Measurements from ENCODE around the gene TRUB2.
A peak's percentile ranks its signal among the peaks of the same experiment; 100 is the strongest.
"Not testable (repeated sequence)": the region's sequence is repeated elsewhere in the genome, so short reads cannot be mapped to it uniquely, and the experiment has no call there.

TRUB2 gene

GRCh38 chr9:128297221-128297773, 24.9 kb downstream of the TRUB2 start:
- DNase-seq, result no peak

- no peak for DNase-seq
Measured at GRCh38 chr9:128296340-128297220, 25.7 kb downstream of the TRUB2 start.

- DNase-seq, result no peak
Measured at GRCh38 chr9:128294142-128294541, 28.1 kb downstream of the TRUB2 start.

GRCh38 chr9:128293091-128293490, 29.2 kb downstream of the TRUB2 start:
- DNase-seq, result no peak

- no peak for DNase-seq
Measured at GRCh38 chr9:128292009-128292408, 30.2 kb downstream of the TRUB2 start.

GRCh38 chr9:128288273-128289004, 33.8 kb downstream of the TRUB2 start:
- DNase-seq, result no peak

GRCh38 chr9:128286440-128286839, 35.8 kb downstream of the TRUB2 start:
- DNase-seq, result no peak

GRCh38 chr9:128285033-128285784, 37.0 kb downstream of the TRUB2 start:
- DNase-seq, result no peak

GRCh38 chr9:128282500-128282899, 39.7 kb downstream of the TRUB2 start:
- DNase-seq, result no peak

- DNase-seq, result no peak
Measured at GRCh38 chr9:128280084-128280622, 42.1 kb downstream of the TRUB2 start.

GRCh38 chr9:128279088-128280073, 42.9 kb downstream of the TRUB2 start:
- not testable (repeated sequence) for DNase-seq

GRCh38 chr9:128276574-128277270, 45.5 kb downstream of the TRUB2 start:
- DNase-seq, result no peak

- peak; percentile 100 for DNase-seq
Measured at GRCh38 chr9:128276008-128276573, 46.2 kb downstream of the TRUB2 start, which contains the start of gene SWI5. TSS of gene SWI5 (plus strand) at chr9:128276276.

GRCh38 chr9:128275198-128276007, 46.8 kb downstream of the TRUB2 start, which contains the start of gene GOLGA2:
TSS of gene GOLGA2 (minus strand) at chr9:128276007. CDS start at chr9:128275976, 31 bp downstream.
- peak; percentile 17 for DNase-seq

- no peak for DNase-seq
Measured at GRCh38 chr9:128274245-128274644, 48.0 kb downstream of the TRUB2 start.

GRCh38 chr9:128271512-128271911, 50.7 kb downstream of the TRUB2 start:
- DNase-seq, result no peak

- DNase-seq, result no peak
Measured at GRCh38 chr9:128271112-128271511, 51.1 kb downstream of the TRUB2 start.

- DNase-seq, result no peak
Measured at GRCh38 chr9:128266868-128267590, 55.2 kb downstream of the TRUB2 start.
